ENCODE results near the gene MERTK.
"Not testable (repeated sequence)": the region's sequence is repeated elsewhere in the genome, so short reads cannot be mapped to it uniquely, and the experiment has no call there.

MERTK gene

DNA sequence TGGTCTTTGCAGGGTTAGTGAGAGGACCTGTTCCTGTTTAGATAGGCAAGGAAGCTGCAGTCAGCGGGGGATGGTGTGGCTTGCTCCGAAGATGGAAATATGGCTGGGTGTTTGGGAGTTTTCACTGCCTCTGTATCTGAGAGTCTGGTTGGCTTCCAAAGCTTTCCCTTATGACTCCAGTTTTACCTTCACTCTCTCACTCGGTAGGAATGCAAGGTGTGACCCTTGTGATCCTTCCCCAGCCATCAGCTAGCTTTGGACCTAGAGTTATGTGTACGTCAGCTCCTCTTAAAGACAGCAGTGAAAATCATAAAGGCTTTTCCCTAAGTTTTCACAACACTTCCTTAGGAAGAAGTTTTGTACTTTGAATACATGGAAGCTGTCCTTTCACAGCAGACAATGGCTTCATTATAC, 121.2 kb downstream of the MERTK start:
- DNase-seq, result no peak

DNA sequence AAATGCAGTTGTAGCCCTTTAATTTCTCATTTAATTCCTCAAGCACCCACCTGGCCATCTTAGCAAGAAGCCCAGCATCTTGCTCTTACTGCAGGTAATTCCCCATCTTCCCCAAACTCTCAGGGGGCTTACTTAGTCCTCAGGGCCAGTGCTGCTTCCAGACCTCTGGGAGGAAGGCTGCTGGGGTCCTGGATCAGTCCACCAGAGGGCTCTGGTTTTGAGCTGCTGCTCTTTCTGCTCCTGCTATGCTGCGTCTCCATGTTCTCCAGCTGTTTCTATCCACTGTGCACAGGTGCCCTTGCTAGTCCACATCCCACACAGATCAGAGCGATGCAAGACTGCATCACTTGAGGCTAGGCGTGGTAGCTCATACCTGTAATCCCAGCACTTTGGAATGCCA, 122.2 kb downstream of the MERTK start:
- no peak for DNase-seq

GRCh38 chr2:112021290-112021689, 122.9 kb downstream of the MERTK start:
- no peak for DNase-seq

DNA sequence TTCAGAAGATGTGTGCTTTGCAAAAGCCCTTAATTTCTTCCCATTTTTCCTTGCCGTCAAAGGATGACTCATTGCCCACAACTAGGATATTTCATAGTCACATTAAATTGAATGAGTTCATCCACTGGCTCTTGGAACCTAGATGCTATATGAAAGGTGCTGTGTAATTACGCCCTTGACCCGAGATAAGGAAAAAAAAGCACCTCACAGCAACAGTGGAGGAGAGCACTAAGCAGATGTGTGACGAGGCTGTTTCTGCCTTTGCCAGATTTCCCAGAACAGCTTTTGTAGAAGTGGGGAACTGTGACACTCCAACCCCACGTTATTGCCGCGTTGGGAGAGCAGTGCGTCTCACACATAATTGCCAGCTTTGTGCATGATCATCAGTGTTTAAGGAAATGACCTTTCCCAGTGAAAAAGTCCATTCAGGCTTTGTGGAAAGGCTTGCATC, 123.4 kb downstream of the MERTK start:
- no peak for DNase-seq

DNA sequence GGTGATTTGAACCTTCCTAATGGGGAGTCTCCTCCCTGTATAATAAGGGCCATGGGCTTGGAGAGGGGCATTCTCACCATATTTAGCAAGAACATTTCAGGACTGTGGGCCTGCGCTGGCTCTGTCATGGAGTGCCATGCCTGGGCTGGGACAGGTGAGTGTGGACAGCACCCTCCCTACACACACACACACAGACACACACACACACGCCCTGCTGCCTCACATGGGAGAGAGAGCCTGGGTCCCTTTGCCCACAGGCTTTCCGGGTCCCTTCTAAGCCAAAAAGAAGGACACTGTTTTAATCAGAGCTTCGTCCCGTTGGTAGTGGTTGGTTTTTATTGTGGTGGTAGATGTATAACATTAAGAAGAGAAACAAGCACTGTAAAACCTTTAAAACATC, 125.3 kb downstream of the MERTK start:
- DNase-seq, result no peak

- no peak for DNase-seq
Observed at GRCh38 chr2:112024231-112024630, 125.8 kb downstream of the MERTK start.

DNA sequence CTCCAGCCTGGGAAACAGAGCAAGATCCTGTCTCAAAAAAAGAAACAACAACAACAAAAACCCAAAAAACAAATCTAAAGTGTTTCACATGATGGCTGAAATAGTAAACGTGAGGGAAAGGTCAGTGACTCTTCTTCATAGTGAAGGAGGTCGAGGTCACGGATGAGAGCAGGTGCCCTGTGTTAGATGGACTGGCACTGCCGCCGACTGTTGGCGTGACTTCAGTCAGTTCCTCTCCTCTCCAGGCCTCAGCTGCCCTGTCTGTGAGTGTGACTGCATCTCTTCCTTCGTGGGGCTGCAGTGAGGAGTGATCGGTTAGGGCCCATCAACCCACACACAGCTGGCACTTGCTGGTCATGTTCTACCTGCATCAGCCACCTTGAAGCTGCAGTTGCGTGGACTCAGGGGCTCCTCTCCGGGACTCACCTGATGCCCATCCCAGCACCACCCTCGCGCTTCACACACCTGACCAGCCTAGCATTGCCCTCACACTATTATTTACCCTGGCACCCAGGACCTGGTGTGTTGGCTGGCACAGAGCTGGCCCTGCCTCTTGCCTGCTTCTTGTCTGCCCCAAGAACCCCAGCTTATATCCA, 126.6 kb downstream of the MERTK start:
- no peak for DNase-seq

GRCh38 chr2:112026509-112026908, 128.1 kb downstream of the MERTK start:
- DNase-seq, result no peak

DNA sequence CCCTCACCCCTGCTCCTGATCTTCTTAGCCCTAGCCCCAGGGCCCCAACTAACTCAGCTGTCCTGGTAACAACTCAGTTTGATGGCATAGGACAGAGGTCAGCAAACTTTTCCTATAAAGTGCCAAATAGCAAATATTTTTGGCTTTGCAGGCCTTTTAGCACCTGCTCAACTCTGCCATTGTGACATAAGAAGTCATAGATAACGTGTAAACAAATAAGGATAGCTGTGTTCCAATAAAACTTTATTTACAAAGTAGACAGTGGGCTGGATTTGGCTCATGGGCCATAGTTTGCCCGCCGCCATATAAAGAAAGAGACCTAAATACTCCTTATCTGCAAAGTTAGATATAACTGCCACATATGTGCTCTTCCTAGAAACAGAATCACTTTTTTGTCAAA, 129.4 kb downstream of the MERTK start:
- DNase-seq, result no peak

DNA sequence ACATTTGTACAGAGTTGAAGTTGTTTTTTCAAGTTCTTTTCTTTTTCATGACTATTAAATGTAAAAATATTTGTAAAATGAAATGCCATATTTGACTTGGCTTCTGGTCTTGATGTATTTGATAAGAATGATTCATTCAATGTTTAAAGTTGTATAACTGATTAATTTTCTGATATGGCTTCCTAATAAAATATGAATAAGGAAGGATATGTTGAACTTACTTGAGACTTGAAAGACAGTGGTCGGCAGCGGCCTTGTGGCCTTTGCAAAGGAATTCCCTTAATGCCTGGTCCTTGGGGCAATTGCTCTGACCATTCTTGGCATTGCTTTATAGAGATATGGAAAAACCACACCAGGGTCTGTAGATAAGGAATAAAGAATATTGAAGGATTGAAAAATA, 130.8 kb downstream of the MERTK start:
- DNase-seq, result no peak

- no peak for DNase-seq
Observed at GRCh38 chr2:112031473-112032223, 133.2 kb downstream of the MERTK start.

DNA sequence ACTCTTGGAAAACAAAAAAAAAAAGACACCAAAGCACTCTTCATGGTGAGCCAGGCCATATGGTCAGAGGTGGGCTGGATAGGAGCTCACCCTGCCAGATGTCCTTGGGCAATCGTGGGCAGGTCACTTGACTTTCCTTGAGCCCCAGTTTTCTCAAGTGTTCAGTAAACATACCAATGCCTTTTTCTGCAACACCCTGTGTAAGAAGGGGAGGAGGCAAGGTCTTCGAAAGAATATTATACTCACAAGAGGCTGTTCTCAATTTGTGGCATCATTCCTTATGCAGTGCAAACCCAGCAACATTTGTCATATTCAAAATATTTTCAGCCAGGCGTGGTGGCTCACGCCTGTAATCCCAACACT, 133.8 kb downstream of the MERTK start:
- DNase-seq, result no peak

DNA sequence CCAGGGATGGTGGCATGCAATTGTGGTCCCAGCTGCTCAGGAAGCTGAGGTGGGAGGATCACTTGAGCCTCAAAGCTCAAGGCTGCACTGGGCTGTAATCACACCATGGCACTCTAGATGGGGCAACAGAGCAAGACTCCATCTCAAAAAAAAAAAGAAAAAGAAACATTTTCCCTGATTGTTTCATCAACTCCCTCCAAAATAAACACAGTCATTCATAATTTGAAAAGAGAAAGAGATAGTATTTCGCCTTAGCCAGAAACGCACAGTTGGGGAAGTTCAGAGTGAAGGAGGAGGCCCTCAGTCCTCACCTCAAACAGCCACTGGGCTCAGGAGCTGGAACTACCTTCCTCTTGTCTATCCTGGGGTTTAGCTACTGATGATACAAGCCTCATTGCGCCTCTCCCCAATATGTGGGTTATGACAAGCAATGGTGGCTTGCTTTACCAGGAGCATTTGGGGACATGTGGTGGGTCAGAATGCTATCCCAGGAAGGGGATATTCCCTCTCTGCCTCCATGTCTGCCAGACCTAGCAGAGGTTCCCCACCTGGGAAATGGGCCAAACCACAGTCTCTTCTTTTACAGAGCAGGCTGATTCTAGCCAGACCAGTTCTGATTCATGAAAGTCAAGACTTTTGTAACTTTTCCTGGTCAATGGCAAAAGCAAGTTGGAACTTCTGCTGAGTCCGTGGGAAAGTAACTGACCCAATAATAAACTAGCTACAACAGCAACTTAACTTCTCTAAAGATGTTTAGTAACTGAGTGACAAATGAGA, 134.5 kb downstream of the MERTK start:
- no peak for DNase-seq

DNA sequence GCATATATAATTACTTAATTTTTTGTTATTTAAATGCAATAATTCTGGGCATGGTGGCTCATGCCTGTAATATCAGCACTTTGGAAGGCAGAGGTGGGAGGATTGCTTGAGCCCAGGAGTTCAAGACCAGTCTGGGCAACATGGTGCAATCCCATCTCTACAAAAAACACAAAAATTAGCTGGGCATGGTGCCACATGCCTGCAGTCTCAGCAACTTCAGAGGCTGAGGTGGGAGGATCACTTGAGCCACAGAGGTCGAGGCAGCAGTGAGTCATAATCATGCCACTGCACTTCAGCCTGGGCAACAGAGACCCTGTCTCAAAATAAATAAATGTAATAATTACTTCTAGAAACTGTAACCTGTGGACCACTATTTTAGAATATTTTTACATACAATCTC, 135.2 kb downstream of the MERTK start:
- DNase-seq, result no peak

GRCh38 chr2:112034924-112035323, 136.5 kb downstream of the MERTK start:
- DNase-seq, result no peak

GRCh38 chr2:112035786-112036185, 137.4 kb downstream of the MERTK start:
- DNase-seq, result no peak

DNA sequence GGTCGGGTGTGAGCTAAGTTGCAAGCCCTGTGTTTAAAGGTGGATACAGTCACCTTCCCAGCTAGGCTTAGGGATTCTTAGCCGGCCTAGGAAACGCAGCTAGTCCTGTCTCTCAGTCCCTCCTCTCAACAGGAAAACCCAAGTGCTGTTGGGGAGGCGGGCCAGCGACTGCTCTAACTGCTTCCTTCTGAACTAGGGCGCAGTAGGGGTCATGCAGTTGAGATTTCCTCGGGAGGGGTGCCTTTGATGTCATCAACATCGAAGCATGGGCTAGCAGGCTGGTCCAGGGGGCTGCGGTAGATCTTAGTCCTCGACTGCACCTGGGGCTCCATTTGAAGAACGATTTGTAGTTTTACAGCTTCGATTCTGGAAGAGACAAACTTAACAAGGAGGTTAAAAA, 141.1 kb downstream of the MERTK start:
- DNase-seq, result not testable (repeated sequence)

DNA sequence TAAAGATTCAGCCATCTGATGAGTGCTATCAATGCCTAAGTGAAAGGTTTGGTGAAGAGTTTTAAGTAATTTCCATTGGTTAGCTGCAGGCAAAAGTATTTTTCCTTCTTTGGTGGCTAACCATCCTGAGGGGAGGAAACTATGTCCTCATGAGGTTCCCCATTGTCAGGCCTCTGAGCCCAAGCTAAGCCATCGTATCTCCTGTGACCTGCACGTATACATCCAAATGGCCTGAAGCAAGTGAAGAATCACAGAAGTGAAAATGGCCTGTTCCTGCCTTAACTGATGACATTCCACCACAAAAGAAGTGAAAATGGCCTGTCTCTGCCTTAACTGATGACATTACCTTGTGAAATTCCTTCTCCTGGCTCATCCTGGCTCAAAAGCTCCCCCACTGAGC, 141.7 kb downstream of the MERTK start:
- not testable (repeated sequence) for DNase-seq

DNA sequence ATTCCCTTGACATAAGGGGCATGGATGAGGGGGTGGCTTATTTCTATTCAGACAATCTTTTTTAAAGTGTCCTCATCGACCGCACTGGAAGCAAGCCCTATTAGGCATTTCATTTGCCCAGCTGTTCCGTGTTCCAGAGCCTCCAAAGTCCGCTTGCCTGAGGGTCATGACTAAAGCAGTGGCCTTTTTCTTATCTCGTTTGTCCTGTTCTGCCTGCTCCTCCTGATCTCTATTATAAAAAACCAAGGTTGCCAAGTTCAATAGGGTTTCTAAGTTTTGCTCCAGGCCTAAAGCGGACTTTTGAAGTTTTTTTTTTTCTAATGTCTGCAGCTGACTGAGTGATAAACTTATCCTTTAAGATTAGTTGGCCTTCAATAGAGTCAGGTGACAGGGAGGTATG, 143.1 kb downstream of the MERTK start:
- DNase-seq, result not testable (repeated sequence)

GRCh38 chr2:112045446-112046014, 147.1 kb downstream of the MERTK start:
- DNase-seq, result no peak

- no peak for DNase-seq
Observed at GRCh38 chr2:112046231-112046630, 147.8 kb downstream of the MERTK start.

GRCh38 chr2:112047537-112048235, 149.3 kb downstream of the MERTK start:
- no peak for DNase-seq

GRCh38 chr2:112048236-112048592, 149.8 kb downstream of the MERTK start:
- DNase-seq, result no peak

Measured in KG1 (cell line).